Liver (tissue), 9 donors: ENCODE data around the gene STX2. TPM values are rescaled to one million over a fixed set of nuclear protein-coding genes. Genes with fewer than 3 reads are reported as not detected.

Experiments
- DNase-seq: peaks from one replicate; pipeline ENCODE4 v3.0.0-alpha.2; 2017; ENCODE audit warnings: low spot score
- H3K27ac ChIP-seq, 2 donors: one replicate each; pipeline ENCODE4 v1.7.0; 2013; ENCODE audit warnings: inconsistent platforms in 2 of 2, low read length in 2 of 2, control low read depth in 1 of 2, low read depth in 1 of 2, mild to moderate bottlenecking in 1 of 2
- H3K27me3 ChIP-seq, 4 donors: one replicate each; pipeline versions ENCODE4 v1.6.1 to v1.7.0; 2013; ENCODE audit warnings: low read length in 3 of 4, inconsistent platforms in 1 of 4, mild to moderate bottlenecking in 1 of 4, moderate library complexity in 1 of 4; ENCODE audit not compliant: control insufficient read depth in 4 of 4, insufficient read depth in 4 of 4
- H3K36me3 ChIP-seq, 4 donors: one replicate each; pipeline versions ENCODE4 v1.6.1 to v1.7.0; 2013; ENCODE audit warnings: low read length in 3 of 4, mild to moderate bottlenecking in 3 of 4, low read depth in 1 of 4, moderate library complexity in 1 of 4; ENCODE audit not compliant: control insufficient read depth in 4 of 4, insufficient read depth in 3 of 4
- H3K4me1 ChIP-seq, 4 donors: one replicate each; pipeline versions ENCODE4 v1.6.1 to v1.7.0; 2013; ENCODE audit warnings: low read length in 3 of 4, mild to moderate bottlenecking in 3 of 4, moderate library complexity in 1 of 4; ENCODE audit not compliant: control insufficient read depth in 4 of 4, insufficient read depth in 4 of 4
- H3K4me3 ChIP-seq, 3 donors: one replicate each; pipeline versions ENCODE4 v1.6.1 to v1.7.0; 2013; ENCODE audit warnings: low read length in 3 of 3, control low read depth in 1 of 3, low read depth in 1 of 3, mild to moderate bottlenecking in 1 of 3
- H3K9ac ChIP-seq, 2 donors: one replicate each; pipeline ENCODE4 v1.7.0; 2013; ENCODE audit warnings: low read length in 2 of 2, mild to moderate bottlenecking in 2 of 2, moderate library complexity in 2 of 2, control low read depth in 1 of 2, low read depth in 1 of 2
- H3K9me3 ChIP-seq, 4 donors: one replicate each; pipeline versions ENCODE4 v1.6.1 to v1.7.0; 2013; ENCODE audit warnings: low read length in 3 of 4; ENCODE audit not compliant: control insufficient read depth in 4 of 4
- CTCF ChIP-seq: fragments of 150-350 bp; IDR thresholded peaks from 2 replicates; pipeline ENCODE4 v1.5.1; 2017; ENCODE audit warnings: improper control_type of control experiment, low read depth, low read length; ENCODE audit not compliant: missing input control
- EGR1 ChIP-seq, 2 donors: IDR thresholded peaks; 2 replicates each; pipeline ENCODE4 v1.6.1; 2016 to 2018; ENCODE audit warnings: antibody characterized with exemption in 2 of 2, low read depth in 2 of 2
- FOXA1 ChIP-seq: IDR thresholded peaks from 2 replicates; pipeline ENCODE4 v1.6.1; 2016; ENCODE audit warnings: antibody characterized with exemption
- FOXA2 ChIP-seq: IDR thresholded peaks from 2 replicates; pipeline ENCODE4 v1.6.1; 2016; ENCODE audit warnings: antibody characterized with exemption
- GABPA ChIP-seq, 2 donors: IDR thresholded peaks in 1 of 2; conservative IDR thresholded peaks in 1 of 2; 2 replicates each; pipeline ENCODE4 v1.6.1; 2016; ENCODE audit warnings: antibody characterized with exemption in 2 of 2, mild to moderate bottlenecking in 1 of 2, moderate library complexity in 1 of 2
- HNF4A ChIP-seq, 2 donors: conservative IDR thresholded peaks; 2 replicates each; pipeline ENCODE4 v1.6.1; 2016; ENCODE audit warnings: antibody characterized with exemption in 2 of 2, mild to moderate bottlenecking in 2 of 2
- HNF4G ChIP-seq: IDR thresholded peaks from 2 replicates; pipeline ENCODE4 v1.6.1; 2016; ENCODE audit warnings: antibody characterized with exemption
- JUND ChIP-seq, 2 donors: IDR thresholded peaks; 2 replicates each; pipeline ENCODE4 v1.6.1; 2016; ENCODE audit warnings: antibody characterized with exemption in 2 of 2
- RAD21 ChIP-seq, 2 donors: IDR thresholded peaks; 2 replicates each; pipeline ENCODE4 v1.6.1; 2016; ENCODE audit warnings: antibody characterized with exemption in 2 of 2, mild to moderate bottlenecking in 2 of 2
- REST ChIP-seq: IDR thresholded peaks from 2 replicates; pipeline ENCODE4 v1.6.1; 2016; ENCODE audit warnings: antibody characterized with exemption, mild to moderate bottlenecking
- RXRA ChIP-seq, 2 donors: IDR thresholded peaks; 2 replicates each; pipeline ENCODE4 v1.6.1; 2017 to 2018; ENCODE audit warnings: antibody characterized with exemption in 2 of 2, mild to moderate bottlenecking in 1 of 2
- SP1 ChIP-seq: IDR thresholded peaks from 2 replicates; pipeline ENCODE4 v1.6.1; 2018; ENCODE audit warnings: antibody characterized with exemption, mild to moderate bottlenecking
- TAF1 ChIP-seq: conservative IDR thresholded peaks from 2 replicates; pipeline ENCODE4 v1.6.1; 2016; ENCODE audit warnings: antibody characterized with exemption, mild to moderate bottlenecking
- YY1 ChIP-seq: IDR thresholded peaks from 2 replicates; pipeline ENCODE4 v1.6.1; 2016; ENCODE audit warnings: antibody characterized with exemption, mild to moderate bottlenecking
- WGBS: extraction: QIAGEN DNeasy Blood & Tissue Kit; methylation state at CpG from one replicate; pipeline ENCODE4 v1.1.7; 2013; 5-methylcytosine and 5-hydroxymethylcytosine counted together
- polyA plus RNA-seq, 2 donors: library from polyadenylated mRNA; stranded (reverse) in 1 of 2; unstranded in 1 of 2; fragments of 200-250 nt in 1 of 2; fragments of >200 nt in 1 of 2; fragmentation: Nextera tagmentation in 1 of 2; extraction: Ambion mirVana in 1 of 2; gene quantifications; one replicate each; pipeline versions ENCODE4 v1.2.1 to v1.2.3, GENCODE V29; 2013 to 2015
- total RNA-seq, 2 donors: library from RNA; depleted of rRNA; stranded (reverse); fragments of >200 nt; gene quantifications; one replicate each; pipeline ENCODE4 v1.2.3, GENCODE V29; 2014
- TF ChIP-seq, protein P1 (sequence below): IDR thresholded peaks from 2 replicates; pipeline ENCODE4 v1.6.1; 2016; ENCODE audit warnings: antibody characterized with exemption
- TF ChIP-seq, protein P2 (sequence below): IDR thresholded peaks from 2 replicates; pipeline ENCODE4 v1.6.1; 2016; ENCODE audit warnings: antibody characterized with exemption
- TF ChIP-seq, protein P3 (sequence below): IDR thresholded peaks from 2 replicates; pipeline ENCODE4 v1.6.1; 2016; ENCODE audit warnings: antibody characterized with exemption
- donor health status: healthy.
- donor health status: healthy.
- donor health status: healthy.
- donor health status: healthy.
- donor health status: healthy.

STX2 gene
- total and polyA plus RNA-seq, 4 donors = 4.7 to 13.8 (median 8.9) TPM

- no peak for DNase-seq
- 96% methylated on average over 6 of the region's 6 CpGs for WGBS
- TF ChIP-seq JUND (IDR thresholded peaks at IDR 0.05) (no peak), EGR1 (IDR thresholded peaks at IDR 0.05; ENCODE audit: low read depth in 2 of 2) (no peak), RAD21 (IDR thresholded peaks at IDR 0.05) (no peak), YY1 (no peak), FOXA2 (no peak), GABPA (IDR thresholded peaks at IDR 0.05 in 1 of 2, conservative IDR thresholded peaks at IDR 0.05 in 1 of 2) (no peak), HNF4G (no peak), CTCF (no peak), FOXA1 (no peak), RXRA (IDR thresholded peaks at IDR 0.05) (no peak), SP1 (no peak), REST (no peak)
- TF ChIP-seq, protein P1, sequence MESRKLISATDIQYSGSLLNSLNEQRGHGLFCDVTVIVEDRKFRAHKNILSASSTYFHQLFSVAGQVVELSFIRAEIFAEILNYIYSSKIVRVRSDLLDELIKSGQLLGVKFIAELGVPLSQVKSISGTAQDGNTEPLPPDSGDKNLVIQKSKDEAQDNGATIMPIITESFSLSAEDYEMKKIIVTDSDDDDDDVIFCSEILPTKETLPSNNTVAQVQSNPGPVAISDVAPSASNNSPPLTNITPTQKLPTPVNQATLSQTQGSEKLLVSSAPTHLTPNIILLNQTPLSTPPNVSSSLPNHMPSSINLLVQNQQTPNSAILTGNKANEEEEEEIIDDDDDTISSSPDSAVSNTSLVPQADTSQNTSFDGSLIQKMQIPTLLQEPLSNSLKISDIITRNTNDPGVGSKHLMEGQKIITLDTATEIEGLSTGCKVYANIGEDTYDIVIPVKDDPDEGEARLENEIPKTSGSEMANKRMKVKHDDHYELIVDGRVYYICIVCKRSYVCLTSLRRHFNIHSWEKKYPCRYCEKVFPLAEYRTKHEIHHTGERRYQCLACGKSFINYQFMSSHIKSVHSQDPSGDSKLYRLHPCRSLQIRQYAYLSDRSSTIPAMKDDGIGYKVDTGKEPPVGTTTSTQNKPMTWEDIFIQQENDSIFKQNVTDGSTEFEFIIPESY = no peak
- TF ChIP-seq, protein P2, sequence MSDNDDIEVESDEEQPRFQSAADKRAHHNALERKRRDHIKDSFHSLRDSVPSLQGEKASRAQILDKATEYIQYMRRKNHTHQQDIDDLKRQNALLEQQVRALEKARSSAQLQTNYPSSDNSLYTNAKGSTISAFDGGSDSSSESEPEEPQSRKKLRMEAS = no peak
- Histone ChIP-seq H3K4me1 (peaks cover 5 to 28% (median 20%) of the 10 kb centered on the region in 4 donors), H3K27me3 (no peaks in the 10 kb centered on the region), H3K4me3 (no peak overlapping the region), H3K9ac (no peak overlapping the region), H3K36me3 (no peaks in the 10 kb centered on the region), H3K9me3 (no peaks in the 10 kb centered on the region), H3K27ac (no peak overlapping the region)
Observed at GRCh38 chr12:130835436-130835835, 3.6 kb downstream of the STX2 start.

- Histone ChIP-seq H3K27ac (no peak overlapping the region), H3K4me3 (no peak overlapping the region), H3K9ac (no peak overlapping the region), H3K4me1 (peaks cover 5 to 28% (median 20%) of the 10 kb centered on the region in 4 donors), H3K27me3 (no peaks in the 10 kb centered on the region), H3K9me3 (no peaks in the 10 kb centered on the region), H3K36me3 (no peaks in the 10 kb centered on the region)
- DNase-seq = no peak
- 81% methylated on average over 11 of the region's 11 CpGs for WGBS
- no peak for TF ChIP-seq GABPA (IDR thresholded peaks at IDR 0.05 in 1 of 2, conservative IDR thresholded peaks at IDR 0.05 in 1 of 2)
- TF ChIP-seq SP1 = no peak
- no peak for TF ChIP-seq FOXA2
- no peak for TF ChIP-seq HNF4A (conservative IDR thresholded peaks at IDR 0.05)
- no peak for TF ChIP-seq TAF1
- TF ChIP-seq, protein P3, sequence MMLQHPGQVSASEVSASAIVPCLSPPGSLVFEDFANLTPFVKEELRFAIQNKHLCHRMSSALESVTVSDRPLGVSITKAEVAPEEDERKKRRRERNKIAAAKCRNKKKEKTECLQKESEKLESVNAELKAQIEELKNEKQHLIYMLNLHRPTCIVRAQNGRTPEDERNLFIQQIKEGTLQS = no peak
- TF ChIP-seq CTCF = no peak
- TF ChIP-seq YY1 = no peak
- TF ChIP-seq REST = no peak
- no peak for TF ChIP-seq RAD21 (IDR thresholded peaks at IDR 0.05)
- no peak for TF ChIP-seq FOXA1
- TF ChIP-seq, protein P2 = no peak
- no peak for TF ChIP-seq EGR1 (IDR thresholded peaks at IDR 0.05; ENCODE audit: low read depth in 2 of 2)
- TF ChIP-seq JUND (IDR thresholded peaks at IDR 0.05) = no peak
- TF ChIP-seq RXRA (IDR thresholded peaks at IDR 0.05) = no peak
Observed at GRCh38 chr12:130835011-130835410, 4.0 kb downstream of the STX2 start.
